GM10847 (cell line): Measurements from ENCODE around the gene CSNK2A3.

Experiments
- POLR2A ChIP-seq: IDR thresholded peaks from 2 replicates; pipeline ENCODE4 v1.6.1; 2011; ENCODE audit not compliant: insufficient read length; ENCODE audit errors: extremely low read depth

The CSNK2A3 gene

GRCh38 chr11:11384829-11385228 is 31.8 kb upstream of the CSNK2A3 start:
- TF ChIP-seq POLR2A: no peak

GRCh38 chr11:11383995-11384394 is 30.9 kb upstream of the CSNK2A3 start:
- no peak for TF ChIP-seq POLR2A

GRCh38 chr11:11382858-11383532 is 29.9 kb upstream of the CSNK2A3 start:
- no peak for TF ChIP-seq POLR2A

- no peak for TF ChIP-seq POLR2A
Observed at GRCh38 chr11:11381471-11382105, 28.5 kb upstream of the CSNK2A3 start.

GRCh38 chr11:11380883-11381282 is 27.8 kb upstream of the CSNK2A3 start:
- TF ChIP-seq POLR2A: no peak

- no peak for TF ChIP-seq POLR2A
Observed at GRCh38 chr11:11380340-11380739, 27.3 kb upstream of the CSNK2A3 start.

GRCh38 chr11:11379661-11380060 is 26.6 kb upstream of the CSNK2A3 start:
- no peak for TF ChIP-seq POLR2A

GRCh38 chr11:11378184-11378940 is 25.3 kb upstream of the CSNK2A3 start:
- TF ChIP-seq POLR2A: no peak

- no peak for TF ChIP-seq POLR2A
Observed at GRCh38 chr11:11374358-11375148, 21.5 kb upstream of the CSNK2A3 start.

- TF ChIP-seq POLR2A: no peak
Observed at GRCh38 chr11:11373934-11374333, 20.9 kb upstream of the CSNK2A3 start.

- no peak for TF ChIP-seq POLR2A
Observed at GRCh38 chr11:11372461-11372860, 19.4 kb upstream of the CSNK2A3 start.

GRCh38 chr11:11370962-11371303 is 17.9 kb upstream of the CSNK2A3 start:
- TF ChIP-seq POLR2A: no peak

- TF ChIP-seq POLR2A: no peak
Observed at GRCh38 chr11:11370255-11370961, 17.4 kb upstream of the CSNK2A3 start.

- no peak for TF ChIP-seq POLR2A
Observed at GRCh38 chr11:11366793-11367192, 13.7 kb upstream of the CSNK2A3 start.

GRCh38 chr11:11363674-11364073 is 10.6 kb upstream of the CSNK2A3 start:
- no peak for TF ChIP-seq POLR2A
